Spleen (tissue), 7 donors: ENCODE measurements around the gene MARCHF7.

Source experiments
- CTCF ChIP-seq, 11 experiments: fragments of 200-600 bp in 7 of 11; fragments of 450-650 bp in 4 of 11; sonication (generic) in 4 of 11; IDR thresholded peaks in 8 of 11; conservative IDR thresholded peaks in 3 of 11; 1 replicate in 7 of 11; 2 replicates in 4 of 11; pipeline versions ENCODE4 v1.4.0 to v1.8.0; 2016 to 2021; ENCODE audit warnings: antibody characterized with exemption in 11 of 11, inconsistent platforms in 4 of 11, mild to moderate bottlenecking in 1 of 11
- POLR2A ChIP-seq, 3 donors: fragments of 450-650 bp; IDR thresholded peaks; one replicate each; pipeline ENCODE4 v1.5.1; 2017; ENCODE audit warnings: antibody characterized with exemption in 3 of 3, mild to moderate bottlenecking in 1 of 3
- POLR2AphosphoS5 ChIP-seq, 3 donors: sonication (generic); formaldehyde crosslinking; IDR thresholded peaks; one replicate each; pipeline ENCODE4 v1.5.1; 2017; ENCODE audit warnings: antibody characterized with exemption in 3 of 3
- donor health status: DM: no; HTN: no; CAD: no; lungs with moderate emphysema.
- donor health status: DM: no; HTN: no; CAD: no.
- donor health status: DM: no; HTN: no; CAD: no.

DNA sequence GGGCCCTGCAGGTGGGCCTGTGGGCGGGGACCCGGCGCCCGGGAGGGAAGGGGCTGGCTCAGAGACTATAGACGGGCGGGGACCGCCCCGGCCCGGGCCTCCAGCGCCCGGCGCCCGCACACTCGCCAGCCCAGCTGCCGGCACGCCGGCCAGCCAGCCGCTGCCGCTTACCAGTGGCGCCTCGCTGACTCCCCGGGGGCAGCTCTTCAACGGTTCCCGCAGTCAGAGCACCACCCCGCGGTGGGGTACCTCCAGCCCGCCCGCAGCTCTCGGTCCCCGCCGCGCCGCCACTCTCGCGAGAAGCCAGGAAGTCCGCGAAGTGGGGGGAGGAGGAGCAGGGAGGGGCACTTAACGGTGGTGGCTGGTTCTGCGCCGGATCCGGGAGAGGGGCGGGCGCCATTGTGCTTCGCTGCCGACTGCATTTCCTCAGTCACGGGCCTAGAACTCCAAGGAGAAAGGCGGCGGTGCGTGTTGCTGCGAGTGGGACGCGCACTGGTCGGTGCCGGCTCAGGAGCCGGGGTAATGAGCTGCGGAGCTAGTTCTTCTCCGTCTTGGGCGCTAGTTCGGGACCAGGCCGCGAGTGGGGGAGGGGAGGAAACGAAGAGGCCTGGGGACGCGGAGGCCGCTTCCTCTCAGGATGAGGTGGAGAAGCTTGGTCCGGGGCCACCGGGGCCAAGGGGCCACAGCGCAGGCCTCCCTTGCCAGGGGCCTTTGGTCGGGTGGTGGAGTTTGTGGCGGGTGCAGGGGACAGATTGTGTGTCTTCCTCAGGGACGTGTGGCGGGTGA is at the start of gene MARCHF7:
- TF ChIP-seq CTCF (IDR thresholded peaks at IDR 0.05 in 8 of 11, conservative IDR thresholded peaks at IDR 0.05 in 3 of 11) (peak; percentile 32 to 81 (median 67)), POLR2A (IDR thresholded peaks at IDR 0.05) (peak; percentile 68 to 91 (median 84)), POLR2AphosphoS5 (IDR thresholded peaks at IDR 0.05) (peak; percentile 98 to 99 (median 98))
